Hepatocyte (in vitro differentiated cells): ENCODE data around the gene MOBP. TPM values are rescaled to one million over a fixed set of nuclear protein-coding genes. Genes with fewer than 3 reads are reported as not detected.

Experiments
- DNase-seq: peaks from one replicate; pipeline ENCODE4 v3.0.0-alpha.2; 2016; ENCODE audit warnings: low spot score
- H2AFZ ChIP-seq: fragments of 200-600 bp; sonication (generic); 2 replicates; pipeline ENCODE4 v1.6.0; 2016; ENCODE audit warnings: antibody characterized with exemption, mild to moderate bottlenecking
- H3K27ac ChIP-seq: fragments of 200-600 bp; sonication (generic); 2 replicates; pipeline ENCODE4 v1.5.1; 2016; ENCODE audit warnings: mild to moderate bottlenecking
- H3K27me3 ChIP-seq: fragments of 200-600 bp; sonication (generic); 2 replicates; pipeline ENCODE4 v1.6.1; 2016
- H3K36me3 ChIP-seq: fragments of 200-600 bp; sonication (generic); replicated peaks from 2 replicates; pipeline ENCODE4 v1.5.1; 2016; ENCODE audit warnings: low read depth; ENCODE audit not compliant: insufficient read depth
- H3K4me1 ChIP-seq: fragments of 200-600 bp; sonication (generic); 2 replicates; pipeline ENCODE4 v1.5.1; 2016; ENCODE audit warnings: mild to moderate bottlenecking, moderate library complexity; ENCODE audit not compliant: insufficient read depth
- H3K4me2 ChIP-seq: fragments of 200-600 bp; sonication (generic); 2 replicates; pipeline ENCODE4 v1.6.0; 2016
- H3K4me3 ChIP-seq: fragments of 200-600 bp; sonication (generic); 2 replicates; pipeline ENCODE4 v1.5.1; 2016; ENCODE audit warnings: mild to moderate bottlenecking
- H3K79me2 ChIP-seq: fragments of 200-600 bp; sonication (generic); 2 replicates; pipeline ENCODE4 v1.6.0; 2017; ENCODE audit warnings: mild to moderate bottlenecking
- H3K9me2 ChIP-seq: fragments of 200-600 bp; sonication (generic); replicated peaks from 2 replicates; pipeline ENCODE4 v1.6.0; 2017; ENCODE audit warnings: mild to moderate bottlenecking; ENCODE audit not compliant: insufficient read depth
- H3K9me3 ChIP-seq: fragments of 200-600 bp; sonication (generic); 2 replicates; pipeline ENCODE4 v1.5.1; 2016; ENCODE audit warnings: low read depth, mild to moderate bottlenecking
- H4K20me1 ChIP-seq: fragments of 200-600 bp; sonication (generic); 2 replicates; pipeline ENCODE4 v1.6.0; 2016; ENCODE audit warnings: mild to moderate bottlenecking; ENCODE audit not compliant: insufficient read depth, poor library complexity, severe bottlenecking
- CTCF ChIP-seq: fragments of 200-600 bp; sonication (generic); IDR thresholded peaks from 2 replicates; pipeline ENCODE4 v1.5.1; 2016; ENCODE audit warnings: antibody characterized with exemption, mild to moderate bottlenecking; ENCODE audit not compliant: poor library complexity
- EZH2 ChIP-seq: fragments of 200-600 bp; sonication (generic); IDR thresholded peaks from 2 replicates; pipeline ENCODE4 v1.6.1; 2016; ENCODE audit warnings: antibody characterized with exemption, mild to moderate bottlenecking, borderline replicate concordance
- EZH2phosphoT487 ChIP-seq: fragments of 200-600 bp; sonication (generic); IDR thresholded peaks from one replicate; pipeline ENCODE4 v1.6.1; 2018; ENCODE audit warnings: antibody characterized with exemption, mild to moderate bottlenecking, low read depth, moderate library complexity; ENCODE audit not compliant: unreplicated experiment, severe bottlenecking
- WGBS: methylation state at CpG from one replicate; pipeline ENCODE4 v1.1.6; 2016; ENCODE audit warnings: low lambda C conversion rate; ENCODE audit errors: missing lambda C conversion rate; 5-methylcytosine and 5-hydroxymethylcytosine counted together
- polyA plus RNA-seq: library from polyadenylated mRNA; unstranded; fragments of >200 nt; fragmentation: Nextera tagmentation; extraction: Ambion mirVana; gene quantifications from 2 replicates; pipeline ENCODE4 v1.2.1, GENCODE V29; 2016
- total RNA-seq: library from RNA; depleted of rRNA; stranded (reverse); fragments of >200 nt; gene quantifications from 2 replicates; pipeline ENCODE4 v1.2.3, GENCODE V29; 2014

The MOBP gene
- total and polyA plus RNA-seq, 2 experiments from 2014 or later = 0.10 to 0.17 TPM

DNA sequence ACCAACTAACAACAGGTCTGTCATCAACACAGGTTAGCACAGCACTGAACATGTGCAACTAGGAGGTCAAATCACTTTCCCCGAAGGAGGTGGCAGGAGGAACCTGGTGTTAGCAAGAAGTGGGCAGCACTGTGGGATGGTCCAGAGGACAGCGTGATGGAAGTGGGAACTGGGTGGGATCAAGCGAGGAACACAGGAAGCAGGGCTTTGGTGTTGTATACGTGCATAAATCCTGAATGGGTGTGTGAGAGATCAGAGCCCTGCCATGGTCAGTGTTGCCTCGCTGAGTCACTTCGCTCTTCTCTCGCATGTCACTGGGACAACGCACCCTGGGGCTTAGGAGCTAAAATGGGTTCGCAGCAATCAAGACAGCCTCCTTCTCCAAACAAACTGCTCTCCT, 62.1 kb downstream of the MOBP start:
- DNase-seq = no peak
- 72% methylated on average over 9 of the region's 9 CpGs for WGBS
- Histone ChIP-seq H3K4me2 (no peak overlapping the region), H3K36me3 (no peaks in the 10 kb centered on the region), H3K27ac (no peak overlapping the region), H3K9me2 (no peaks in the 10 kb centered on the region), H3K4me3 (no peak overlapping the region), H3K4me1 (no peaks in the 10 kb centered on the region), H3K27me3 (no peaks in the 10 kb centered on the region), H4K20me1 (no peaks in the 10 kb centered on the region), H3K79me2 (no peaks in the 10 kb centered on the region), H2AFZ (no peak overlapping the region), H3K9me3 (no peaks in the 10 kb centered on the region)
- TF ChIP-seq EZH2phosphoT487 (no peak), EZH2 (no peak), CTCF (no peak)

GRCh38 chr3:39531066-39531465, 63.6 kb downstream of the MOBP start:
- H2AFZ ChIP-seq = no peak overlapping the region
- WGBS = 92% methylated on average over 6 of the region's 6 CpGs
- no peaks in the 10 kb centered on the region for H3K9me2 ChIP-seq
- H3K79me2 ChIP-seq = no peaks in the 10 kb centered on the region
- no peaks in the 10 kb centered on the region for H3K4me1 ChIP-seq
- no peaks in the 10 kb centered on the region for H3K9me3 ChIP-seq
- no peaks in the 10 kb centered on the region for H3K36me3 ChIP-seq
- TF ChIP-seq CTCF = no peak
- TF ChIP-seq EZH2 = no peak
- no peak for TF ChIP-seq EZH2phosphoT487
- H4K20me1 ChIP-seq = no peaks in the 10 kb centered on the region
- DNase-seq = no peak
- no peak overlapping the region for H3K4me2 ChIP-seq
- H3K27me3 ChIP-seq = peaks cover 5% of the 10 kb centered on the region
- no peak overlapping the region for H3K4me3 ChIP-seq
- H3K27ac ChIP-seq = no peak overlapping the region

DNA sequence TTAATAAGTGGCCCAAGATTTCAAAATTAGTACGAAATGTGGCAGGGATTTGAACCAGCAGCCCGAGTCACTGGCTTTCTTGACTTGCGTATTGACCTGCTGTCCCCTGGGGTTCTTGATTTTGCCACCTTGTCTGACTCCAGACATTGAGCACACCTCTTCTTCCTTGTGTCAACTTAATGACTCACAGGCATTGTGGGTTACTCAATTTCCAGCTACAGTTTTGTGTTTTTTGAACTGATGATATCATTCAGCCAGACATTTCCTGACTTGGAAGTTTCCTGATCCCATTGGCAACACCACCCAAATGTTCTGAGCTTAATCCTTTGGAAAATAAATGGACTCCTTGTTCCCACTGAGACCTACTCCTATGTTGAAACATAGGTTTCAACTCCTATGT, 64.2 kb downstream of the MOBP start:
- 84% methylated on average over 3 of the region's 3 CpGs for WGBS
- Histone ChIP-seq H3K4me1 (no peaks in the 10 kb centered on the region), H3K9me3 (no peaks in the 10 kb centered on the region), H2AFZ (no peak overlapping the region), H3K36me3 (no peaks in the 10 kb centered on the region), H3K27me3 (peaks cover 5% of the 10 kb centered on the region), H3K4me3 (no peak overlapping the region), H3K9me2 (no peaks in the 10 kb centered on the region), H3K4me2 (no peak overlapping the region), H4K20me1 (no peaks in the 10 kb centered on the region), H3K27ac (peak overlapping the region; percentile 54), H3K79me2 (no peaks in the 10 kb centered on the region)
- DNase-seq = peak; percentile 62
- TF ChIP-seq EZH2phosphoT487 (no peak), CTCF (no peak), EZH2 (no peak)

DNA sequence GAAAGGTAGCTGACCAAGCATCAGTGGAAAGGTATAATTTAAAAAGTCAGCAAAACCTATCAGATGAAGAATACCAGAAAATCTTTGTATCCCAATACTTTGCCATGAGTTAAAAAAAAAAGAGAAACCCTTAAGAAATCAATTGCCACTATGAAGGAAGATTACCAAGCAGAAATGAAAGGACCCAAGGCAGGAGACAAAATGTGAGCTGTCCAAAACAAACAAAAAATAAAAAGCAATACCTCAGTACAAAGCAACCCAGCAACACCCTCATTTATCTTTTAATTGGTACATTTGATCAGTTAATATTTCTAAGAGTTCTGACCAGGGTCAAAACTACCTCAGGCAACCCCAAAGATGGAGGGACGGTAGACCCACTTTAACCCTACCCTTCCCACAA, 65.3 kb downstream of the MOBP start:
- no peaks in the 10 kb centered on the region for H3K36me3 ChIP-seq
- peaks cover 5% of the 10 kb centered on the region for H3K27me3 ChIP-seq
- TF ChIP-seq EZH2 (no peak), EZH2phosphoT487 (no peak), CTCF (no peak)
- H3K4me3 ChIP-seq = no peak overlapping the region
- H3K9me3 ChIP-seq = no peaks in the 10 kb centered on the region
- no peaks in the 10 kb centered on the region for H3K4me1 ChIP-seq
- no peaks in the 10 kb centered on the region for H4K20me1 ChIP-seq
- H3K4me2 ChIP-seq = no peak overlapping the region
- no peaks in the 10 kb centered on the region for H3K79me2 ChIP-seq
- 74% methylated on average over 1 of the region's 1 CpG for WGBS
- no peak overlapping the region for H2AFZ ChIP-seq
- H3K27ac ChIP-seq = no peak overlapping the region
- H3K9me2 ChIP-seq = no peaks in the 10 kb centered on the region
- DNase-seq = no peak
